SHP77 treated with DMSO at 0.1 percent for 48 hours (cell line): ENCODE data around the gene GAGE12J.
"Not testable (repeated sequence)": the region's sequence is repeated elsewhere in the genome, so short reads cannot be mapped to it uniquely, and the experiment has no call there.

Experiments used
- DNase-seq: peaks from one replicate; lab custom pipeline; 2025; lab: John Stamatoyannopoulos, UW

GAGE12J gene

DNA sequence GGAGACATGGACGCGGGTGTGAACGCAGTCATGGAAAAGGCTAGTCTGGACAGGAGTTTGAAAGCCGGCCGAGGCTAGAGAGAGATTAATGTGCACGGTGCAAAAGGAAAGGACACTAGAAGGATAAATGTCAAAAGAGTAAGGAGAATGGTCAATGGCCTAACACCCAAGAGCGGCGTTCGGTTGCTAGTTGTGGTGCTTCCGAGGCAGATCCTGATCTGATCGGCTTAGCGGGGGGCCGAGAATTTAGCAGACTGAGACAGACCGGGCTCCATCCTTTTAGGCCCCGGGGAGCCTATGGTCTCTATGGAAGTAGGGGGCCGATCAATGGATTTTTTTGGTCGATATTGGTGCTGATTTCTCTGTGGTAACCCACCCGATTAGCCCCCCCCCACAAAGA, 11.5 kb upstream of the GAGE12J start:
- no peak for DNase-seq

GRCh38 chrX:49312176-49312575, 9.7 kb upstream of the GAGE12J start:
- no peak for DNase-seq

DNA sequence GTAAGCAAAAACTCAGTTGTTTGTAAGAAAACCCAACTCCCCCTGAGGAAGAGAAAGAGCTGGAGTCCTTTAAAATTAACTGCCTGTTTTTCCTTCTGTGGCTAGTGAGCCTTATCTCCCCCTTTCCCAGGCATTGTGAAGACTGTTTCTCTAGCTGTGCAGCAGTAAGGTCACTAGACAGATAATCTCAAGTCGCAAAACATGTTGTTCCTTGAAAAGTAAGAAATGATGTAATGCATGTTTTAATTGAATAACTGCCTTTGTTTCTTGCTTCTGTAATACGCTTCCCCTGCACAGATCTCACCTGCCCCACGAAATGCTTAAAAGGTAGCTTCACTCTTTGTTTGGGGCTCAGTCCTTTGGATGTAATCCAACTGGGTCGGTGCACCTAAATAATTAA, 5.8 kb upstream of the GAGE12J start:
- no peak for DNase-seq

- DNase-seq, result not testable (repeated sequence)
These were observed 429 bp downstream of the GAGE12J start for GRCh38 chrX:49322266-49322665.

- not testable (repeated sequence) for DNase-seq
These were observed 1.9 kb downstream of the GAGE12J start for GRCh38 chrX:49323735-49324134.

GRCh38 chrX:49330421-49330820, 8.6 kb downstream of the GAGE12J start:
- DNase-seq, result not testable (repeated sequence)

- DNase-seq, result not testable (repeated sequence)
These were observed 9.4 kb downstream of the GAGE12J start, which contains the start of gene GAGE13 for GRCh38 chrX:49331282-49331681. TSS of gene GAGE13 (plus strand) at chrX:49331582. CDS start at chrX:49332738, 1,156 bp downstream.

DNA sequence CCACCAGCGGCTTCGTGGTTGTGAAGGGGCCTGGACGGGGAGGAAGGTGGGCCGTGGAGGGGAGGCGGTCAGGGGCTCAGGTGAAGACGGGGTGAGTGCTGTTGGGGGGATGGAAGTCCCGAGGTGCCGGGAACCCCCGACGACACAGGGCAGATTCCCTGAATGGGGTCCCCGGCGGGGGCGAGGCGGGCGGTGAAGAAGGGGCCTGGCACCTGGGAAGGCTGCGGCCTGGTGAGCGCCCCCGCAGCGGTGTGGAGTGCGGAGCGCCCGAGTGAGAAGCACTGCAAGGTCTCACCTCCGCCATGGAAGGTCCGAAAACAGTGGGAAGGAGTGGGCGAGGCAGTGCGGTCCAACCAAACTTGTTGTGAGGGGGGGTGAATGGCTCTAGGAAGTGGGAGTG, 10.0 kb downstream of the GAGE12J start:
- not testable (repeated sequence) for DNase-seq

- not testable (repeated sequence) for DNase-seq
These were observed 19.6 kb downstream of the GAGE12J start for GRCh38 chrX:49341449-49341848.

GRCh38 chrX:49344496-49345175, 22.8 kb downstream of the GAGE12J start:
- DNase-seq, result not testable (repeated sequence)

DNA sequence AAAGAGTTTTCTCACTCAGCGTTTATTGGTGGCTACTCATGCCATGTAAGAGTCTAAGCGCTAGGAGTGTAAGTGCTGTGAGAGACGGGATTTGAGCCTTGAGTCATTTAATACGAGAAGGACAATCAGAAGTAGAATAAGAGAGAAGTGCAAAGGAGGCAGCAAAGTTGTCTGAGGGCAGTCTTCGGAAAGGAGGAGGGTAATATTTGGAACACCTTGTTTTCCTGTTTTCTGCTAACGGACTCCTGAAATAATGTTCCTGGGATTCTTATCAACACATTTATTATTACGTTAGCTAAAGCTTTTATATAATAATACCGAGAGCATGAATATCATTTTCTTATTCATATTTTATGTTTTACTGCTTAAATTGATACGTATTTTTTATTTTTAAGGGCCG, 23.6 kb downstream of the GAGE12J start:
- not testable (repeated sequence) for DNase-seq

GRCh38 chrX:49346150-49346549, 24.3 kb downstream of the GAGE12J start:
- DNase-seq, result not testable (repeated sequence)
